DMS114 treated with DMSO at 0.1 percent for 48 hours (cell line): Measurements from ENCODE around the gene DMD.

ENCODE experiments used
- DNase-seq: peaks from one replicate; lab custom pipeline; 2025; ENCODE audit not compliant: unreplicated experiment; lab: John Stamatoyannopoulos, UW

DMD gene

GRCh38 chrX:31165241-31166035 lies 2045.9 kb downstream of the DMD start:
- no peak for DNase-seq

GRCh38 chrX:31154946-31155345 lies 2056.4 kb downstream of the DMD start:
- DNase-seq, result no peak

GRCh38 chrX:31153475-31154047 lies 2057.8 kb downstream of the DMD start:
- no peak for DNase-seq

GRCh38 chrX:31147175-31147574 lies 2064.2 kb downstream of the DMD start:
- no peak for DNase-seq

GRCh38 chrX:31139961-31140360 lies 2071.4 kb downstream of the DMD start:
- DNase-seq, result no peak

GRCh38 chrX:31138124-31138523 lies 2073.2 kb downstream of the DMD start:
- no peak for DNase-seq

- DNase-seq, result no peak
These were observed 2075.2 kb downstream of the DMD start for GRCh38 chrX:31136144-31136611.

GRCh38 chrX:31132821-31133241 lies 2078.5 kb downstream of the DMD start:
- DNase-seq, result no peak

GRCh38 chrX:31130457-31131220 lies 2080.7 kb downstream of the DMD start:
- DNase-seq, result no peak

- DNase-seq, result no peak
These were observed 2082.5 kb downstream of the DMD start for GRCh38 chrX:31128855-31129254.

GRCh38 chrX:31127716-31128115 lies 2083.6 kb downstream of the DMD start:
- DNase-seq, result no peak

GRCh38 chrX:31126205-31126604 lies 2085.1 kb downstream of the DMD start:
- DNase-seq, result no peak

GRCh38 chrX:31124536-31124935 lies 2086.8 kb downstream of the DMD start:
- DNase-seq, result no peak

GRCh38 chrX:31123335-31123734 lies 2088.0 kb downstream of the DMD start:
- DNase-seq, result no peak

- DNase-seq, result no peak
These were observed 2094.1 kb downstream of the DMD start for GRCh38 chrX:31117266-31117665.

GRCh38 chrX:31115398-31115797 lies 2096.0 kb downstream of the DMD start:
- no peak for DNase-seq

GRCh38 chrX:31114858-31115257 lies 2096.5 kb downstream of the DMD start:
- no peak for DNase-seq

- DNase-seq, result no peak
These were observed 2098.9 kb downstream of the DMD start for GRCh38 chrX:31112226-31112999.

GRCh38 chrX:31110657-31111056 lies 2100.7 kb downstream of the DMD start:
- no peak for DNase-seq

- DNase-seq, result no peak
These were observed 2111.7 kb downstream of the DMD start for GRCh38 chrX:31099536-31100090.

- DNase-seq, result no peak
These were observed 2113.3 kb downstream of the DMD start for GRCh38 chrX:31098079-31098478.
